ENCODE data around the gene TERB2. TPM values are rescaled to one million over a fixed set of nuclear protein-coding genes. Genes with fewer than 3 reads are reported as not detected.
"Not testable (repeated sequence)": the region's sequence is repeated elsewhere in the genome, so short reads cannot be mapped to it uniquely, and the experiment has no call there.

The TERB2 gene
- total RNA-seq, 1 donor from 2014 or later: not detected

GRCh38 chr15:45015114-45015513, 58.6 kb downstream of the TERB2 start:
- H3K36me3 Mint-ChIP-seq (ENCODE audit: low read depth); intact Hi-C loops (cut with micrococcal nuclease); H3K4me1 Mint-ChIP-seq (ENCODE audit: low read depth); H3K4me3 Mint-ChIP-seq (ENCODE audit: low read depth); H3K9me3 Mint-ChIP-seq; H3K27ac Mint-ChIP-seq; DNase-seq (ENCODE audit: low spot score): not testable (repeated sequence)
- H3K27me3 Mint-ChIP-seq (ENCODE audit: low read depth): peaks cover 37% of the 10 kb centered on the region

- peaks cover 35% of the 10 kb centered on the region for H3K27me3 Mint-ChIP-seq (ENCODE audit: low read depth)
- DNase-seq (ENCODE audit: low spot score); intact Hi-C loops (cut with micrococcal nuclease); H3K36me3 Mint-ChIP-seq (ENCODE audit: low read depth); H3K27ac Mint-ChIP-seq; H3K9me3 Mint-ChIP-seq; H3K4me3 Mint-ChIP-seq (ENCODE audit: low read depth): not testable (repeated sequence)
- peaks cover 16% of the 10 kb centered on the region for H3K4me1 Mint-ChIP-seq (ENCODE audit: low read depth)
These were observed 63.9 kb downstream of the TERB2 start for GRCh38 chr15:45020222-45020900.

GRCh38 chr15:45020901-45021259, 64.4 kb downstream of the TERB2 start:
- H3K9me3 Mint-ChIP-seq; DNase-seq (ENCODE audit: low spot score); H3K27ac Mint-ChIP-seq; H3K36me3 Mint-ChIP-seq (ENCODE audit: low read depth); intact Hi-C loops (cut with micrococcal nuclease); H3K4me3 Mint-ChIP-seq (ENCODE audit: low read depth): not testable (repeated sequence)
- Mint-ChIP-seq H3K4me1 (ENCODE audit: low read depth) (peaks cover 17% of the 10 kb centered on the region), H3K27me3 (ENCODE audit: low read depth) (peaks cover 33% of the 10 kb centered on the region)

- no peaks in the 10 kb centered on the region for H3K9me3 Mint-ChIP-seq
- peak overlapping the region; percentile 35 for H3K4me3 Mint-ChIP-seq (ENCODE audit: low read depth)
- peaks cover 32% of the 10 kb centered on the region for H3K27me3 Mint-ChIP-seq (ENCODE audit: low read depth)
- H3K27ac Mint-ChIP-seq: no peak overlapping the region
- H3K4me1 Mint-ChIP-seq (ENCODE audit: low read depth): peaks cover 17% of the 10 kb centered on the region
- no peak for DNase-seq (ENCODE audit: low spot score)
- peaks cover 3% of the 10 kb centered on the region for H3K36me3 Mint-ChIP-seq (ENCODE audit: low read depth)
- intact Hi-C loops (cut with micrococcal nuclease): no loop called here
These were observed 64.9 kb downstream of the TERB2 start for GRCh38 chr15:45021348-45021747.

DNA sequence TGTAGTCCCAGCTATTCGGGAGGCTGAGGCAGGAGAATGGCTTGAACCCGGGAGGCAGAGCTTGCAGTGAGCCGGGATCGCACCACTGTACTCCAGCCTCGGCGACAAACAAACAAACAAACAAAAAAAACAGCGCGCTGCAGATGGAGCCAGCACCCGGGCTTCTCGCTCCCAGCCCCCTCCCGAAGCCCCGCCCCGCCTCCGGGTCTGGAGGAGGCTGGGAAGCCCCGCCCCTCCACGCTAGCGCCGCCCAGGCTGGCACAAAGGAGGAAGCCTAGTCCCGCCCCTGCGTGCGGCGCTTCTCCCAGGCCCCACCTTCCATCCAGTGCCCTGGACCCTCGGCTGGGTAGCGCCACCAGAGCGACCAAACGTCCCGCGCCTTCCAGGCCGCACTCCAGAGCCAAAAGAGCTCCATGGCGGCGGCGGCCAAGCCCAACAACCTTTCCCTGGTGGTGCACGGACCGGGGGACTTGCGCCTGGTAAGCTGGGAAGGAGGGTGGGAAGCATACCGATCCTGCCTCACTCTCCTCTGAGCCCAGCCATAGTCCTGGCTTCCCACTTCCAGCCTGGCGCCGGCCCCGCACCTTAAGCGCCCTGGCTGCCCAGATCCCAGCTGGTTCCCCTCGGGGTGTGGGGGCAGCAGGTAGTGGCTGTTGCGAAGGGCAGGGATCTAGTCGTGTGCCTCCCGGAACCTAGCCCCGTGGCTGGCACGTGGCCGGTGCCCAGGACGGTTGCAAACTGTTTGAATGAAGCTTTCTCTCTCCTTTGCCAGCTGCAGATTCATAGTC, 66.6 kb downstream of the TERB2 start, which contains the start of gene SORD:
Gene SORD, plus strand, starts transcription at position 325 of the 788 bp plus-strand sequence. Its CDS starts 89 bp downstream, at position 414.
- Mint-ChIP-seq H3K4me3 (ENCODE audit: low read depth) (peak within 1 kb of the TSS; percentile 81), H3K4me1 (ENCODE audit: low read depth) (peaks cover 17% of the 10 kb centered on the region), H3K27me3 (ENCODE audit: low read depth) (peaks cover 18% of the 10 kb centered on the region), H3K36me3 (ENCODE audit: low read depth) (peaks cover 3% of the 10 kb centered on the region), H3K27ac (peak within 1 kb of the TSS; percentile 33), H3K9me3 (no peaks in the 10 kb centered on the region)
- DNase-seq (ENCODE audit: low spot score): peak; percentile 85
- intact Hi-C loops (cut with micrococcal nuclease): no loop called here

GRCh38 chr15:45023659-45024225, 67.3 kb downstream of the TERB2 start:
- DNase-seq (ENCODE audit: low spot score): no peak
- intact Hi-C loops (cut with micrococcal nuclease): no loop called here
- Mint-ChIP-seq H3K36me3 (ENCODE audit: low read depth) (peaks cover 3% of the 10 kb centered on the region), H3K27ac (peak overlapping the region; percentile 33), H3K9me3 (no peaks in the 10 kb centered on the region), H3K4me3 (ENCODE audit: low read depth) (peak overlapping the region; percentile 81), H3K27me3 (ENCODE audit: low read depth) (peaks cover 12% of the 10 kb centered on the region), H3K4me1 (ENCODE audit: low read depth) (peaks cover 17% of the 10 kb centered on the region)

GRCh38 chr15:45024649-45025048, 68.2 kb downstream of the TERB2 start:
- H3K9me3 Mint-ChIP-seq; H3K4me3 Mint-ChIP-seq (ENCODE audit: low read depth); intact Hi-C loops (cut with micrococcal nuclease); H3K36me3 Mint-ChIP-seq (ENCODE audit: low read depth); DNase-seq (ENCODE audit: low spot score); H3K27me3 Mint-ChIP-seq (ENCODE audit: low read depth); H3K27ac Mint-ChIP-seq: not testable (repeated sequence)
- peaks cover 17% of the 10 kb centered on the region for H3K4me1 Mint-ChIP-seq (ENCODE audit: low read depth)

- H3K27ac Mint-ChIP-seq; intact Hi-C loops (cut with micrococcal nuclease); H3K36me3 Mint-ChIP-seq (ENCODE audit: low read depth); DNase-seq (ENCODE audit: low spot score); H3K4me3 Mint-ChIP-seq (ENCODE audit: low read depth); H3K27me3 Mint-ChIP-seq (ENCODE audit: low read depth); H3K9me3 Mint-ChIP-seq: not testable (repeated sequence)
- peaks cover 17% of the 10 kb centered on the region for H3K4me1 Mint-ChIP-seq (ENCODE audit: low read depth)
These were observed 69.1 kb downstream of the TERB2 start for GRCh38 chr15:45025627-45026026.

DNA sequence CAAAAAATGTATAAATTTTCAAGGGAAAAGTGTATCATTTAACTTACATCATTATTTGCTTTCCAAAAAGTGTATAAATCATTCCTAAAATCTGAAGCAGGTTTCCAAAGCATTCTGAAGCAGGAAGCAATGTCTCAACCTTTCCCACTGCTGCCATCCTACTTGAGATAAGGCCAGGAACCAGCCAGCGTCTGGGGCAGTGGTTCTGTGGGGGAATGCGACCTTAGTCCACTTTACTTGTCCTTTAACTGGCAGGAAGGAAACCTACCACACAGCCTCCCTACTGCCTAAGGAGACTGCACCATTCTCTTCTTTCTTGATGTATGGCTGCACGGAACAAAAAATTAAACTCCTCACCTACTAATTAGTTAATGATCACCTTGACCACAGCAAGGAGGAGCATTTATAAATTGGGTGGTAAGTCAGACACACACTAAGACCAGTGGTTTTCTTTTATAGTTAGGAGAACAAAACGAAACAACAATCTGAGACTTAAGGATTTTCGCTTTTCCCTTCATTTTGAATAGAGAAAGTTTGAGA, 70.2 kb downstream of the TERB2 start:
- intact Hi-C loops (cut with micrococcal nuclease): no loop called here
- Mint-ChIP-seq H3K27ac (no peak overlapping the region), H3K4me3 (ENCODE audit: low read depth) (no peak overlapping the region), H3K4me1 (ENCODE audit: low read depth) (peaks cover 13% of the 10 kb centered on the region), H3K36me3 (ENCODE audit: low read depth) (peaks cover 3% of the 10 kb centered on the region), H3K27me3 (ENCODE audit: low read depth) (no peaks in the 10 kb centered on the region), H3K9me3 (no peaks in the 10 kb centered on the region)
- no peak for DNase-seq (ENCODE audit: low spot score)

- no peak overlapping the region for H3K27ac Mint-ChIP-seq
- peaks cover 13% of the 10 kb centered on the region for H3K4me1 Mint-ChIP-seq (ENCODE audit: low read depth)
- intact Hi-C loops (cut with micrococcal nuclease): no loop called here
- DNase-seq (ENCODE audit: low spot score): no peak
- peaks cover 3% of the 10 kb centered on the region for H3K36me3 Mint-ChIP-seq (ENCODE audit: low read depth)
- H3K27me3 Mint-ChIP-seq (ENCODE audit: low read depth): no peaks in the 10 kb centered on the region
- H3K4me3 Mint-ChIP-seq (ENCODE audit: low read depth): no peak overlapping the region
- no peaks in the 10 kb centered on the region for H3K9me3 Mint-ChIP-seq
These were observed 70.7 kb downstream of the TERB2 start for GRCh38 chr15:45027220-45027619.
